Stimulated activated CD8-positive, alpha-beta memory T cell treated with anti-CD3 and anti-CD28 coated beads, Interleukin-12 subunit alpha, Interleukin-12 subunit beta, amount 100 ng/mL, for 1 hour (primary cell): ENCODE results near the gene SPTLC1.
A peak's percentile ranks its signal among the peaks of the same experiment; 100 is the strongest.
"Not testable (repeated sequence)": the region's sequence is repeated elsewhere in the genome, so short reads cannot be mapped to it uniquely, and the experiment has no call there.

ENCODE experiments used
- DNase-seq: peaks from one replicate; pipeline ENCODE4 v3.0.0-alpha.2; 2020; ENCODE audit warnings: low read depth

SPTLC1 gene

GRCh38 chr9:92140074-92140753 is 25.0 kb upstream of the SPTLC1 start:
- DNase-seq: peak; percentile 40

GRCh38 chr9:92138960-92139540 is 23.8 kb upstream of the SPTLC1 start:
- DNase-seq: not testable (repeated sequence)

- DNase-seq: peak; percentile 53
These were observed 23.1 kb upstream of the SPTLC1 start for GRCh38 chr9:92138157-92138959.

DNA sequence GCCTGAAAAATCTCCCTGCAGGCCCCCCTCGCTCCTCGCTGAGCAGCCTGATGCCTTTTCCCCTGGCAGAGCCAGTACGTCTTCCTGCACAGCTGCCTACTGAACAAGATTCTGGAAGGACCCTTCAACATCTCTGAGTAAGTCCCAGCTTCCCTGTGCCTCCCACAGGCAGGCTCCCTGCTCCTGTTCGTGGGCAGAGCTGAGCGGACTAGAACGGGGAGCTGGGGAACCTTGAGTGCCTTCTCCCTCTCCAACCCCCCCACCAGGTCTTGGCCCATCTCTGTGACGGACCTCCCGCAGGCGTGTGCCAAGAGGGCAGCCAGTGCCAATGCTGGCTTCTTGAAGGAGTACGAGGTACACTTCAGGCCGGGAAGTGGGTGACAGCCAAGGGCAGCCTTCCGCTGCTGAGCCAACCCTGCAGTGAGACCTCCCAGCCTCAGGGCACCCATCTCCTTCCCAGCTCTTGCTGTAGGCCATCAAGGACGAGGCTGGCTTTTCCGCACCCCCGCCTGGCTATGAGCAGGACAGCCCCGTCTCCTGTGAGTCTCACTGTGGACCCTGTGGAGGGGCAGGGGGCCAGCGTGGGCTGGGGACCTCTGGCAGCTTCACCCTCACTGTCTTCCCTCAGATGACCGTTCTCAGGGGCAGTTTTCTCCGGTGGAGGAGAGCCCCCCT is 21.1 kb upstream of the SPTLC1 start:
- DNase-seq: no peak

- no peak for DNase-seq
These were observed 20.4 kb upstream of the SPTLC1 start for GRCh38 chr9:92135576-92135975.

GRCh38 chr9:92133949-92134604 is 18.9 kb upstream of the SPTLC1 start:
- DNase-seq: peak; percentile 50

DNA sequence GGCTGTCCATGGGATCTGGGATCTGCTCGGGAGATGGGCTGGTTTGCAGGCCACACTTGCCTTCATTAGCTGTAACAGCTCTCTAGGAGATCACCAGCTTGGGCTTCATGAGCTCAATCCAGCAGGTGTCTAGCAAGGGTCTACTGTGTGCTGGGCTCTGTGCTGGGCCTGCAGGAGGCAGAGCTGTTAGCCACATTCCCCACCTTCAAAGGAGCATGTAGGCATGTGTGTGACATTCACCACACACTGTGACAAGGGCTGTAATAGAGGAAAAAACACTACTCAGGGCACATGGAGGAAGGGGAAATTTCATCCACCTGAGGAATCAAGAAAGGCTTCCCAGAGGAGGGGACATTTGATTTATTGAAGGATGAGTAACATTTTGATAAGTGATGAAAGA is 17.7 kb upstream of the SPTLC1 start:
- DNase-seq: not testable (repeated sequence)

GRCh38 chr9:92132501-92132900 is 17.3 kb upstream of the SPTLC1 start:
- DNase-seq: no peak

GRCh38 chr9:92122800-92123199 is 7.6 kb upstream of the SPTLC1 start:
- DNase-seq: no peak

DNA sequence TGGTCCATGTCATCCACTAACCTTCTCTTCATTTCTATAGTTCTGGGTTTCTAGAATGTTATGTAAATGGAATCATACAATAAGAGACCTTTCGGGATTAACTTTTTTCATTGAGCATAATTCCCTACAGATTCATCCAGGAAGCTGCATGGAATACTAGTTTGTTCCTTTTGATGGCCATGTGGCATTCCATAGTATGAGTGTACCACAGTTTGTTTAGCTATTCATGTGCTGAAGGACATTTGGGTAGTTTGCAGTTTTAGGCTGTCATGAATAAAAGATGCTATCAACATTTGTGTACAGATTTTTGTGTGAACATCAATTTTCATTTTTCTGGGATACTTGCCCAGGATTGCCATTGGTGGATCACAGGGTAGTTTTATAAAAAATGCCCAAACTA is 6.8 kb upstream of the SPTLC1 start:
- no peak for DNase-seq

DNA sequence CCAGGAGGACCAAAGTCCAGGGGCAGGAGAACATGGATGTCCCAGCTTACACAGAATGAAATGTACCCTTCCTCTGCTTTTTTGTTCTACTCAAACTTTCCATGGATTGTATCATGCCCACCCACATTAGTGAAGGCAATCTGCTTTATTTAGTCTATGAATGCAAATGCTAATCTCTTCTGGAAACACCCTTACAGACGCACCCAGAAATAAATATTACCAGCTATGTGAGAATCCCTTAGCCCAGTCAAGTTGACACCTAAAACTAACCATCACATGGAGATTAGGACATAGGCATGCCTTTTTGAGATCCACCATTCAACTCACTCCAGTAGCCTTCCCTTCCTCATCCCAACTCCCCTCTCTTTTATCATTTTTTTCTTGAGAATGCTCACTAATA is 6.1 kb upstream of the SPTLC1 start:
- no peak for DNase-seq

DNA sequence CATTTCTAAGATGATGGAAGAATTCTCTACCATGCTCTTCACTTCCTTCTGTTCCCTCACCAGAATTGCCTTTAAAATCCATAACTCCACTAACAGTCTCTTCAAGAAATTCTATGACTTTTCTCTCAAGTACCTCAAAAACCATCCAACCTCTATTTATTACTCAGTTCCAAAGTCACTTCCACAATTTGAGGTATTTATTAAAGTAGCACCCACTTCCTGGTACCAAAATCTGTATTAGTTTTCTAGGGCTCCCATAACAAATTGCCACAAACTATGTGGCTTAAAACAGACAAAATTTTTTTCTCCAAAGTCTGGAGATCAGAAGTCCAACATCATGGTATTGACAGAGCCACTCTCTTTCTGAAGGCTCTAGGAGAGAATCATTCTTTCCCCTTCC is 4.9 kb upstream of the SPTLC1 start:
- DNase-seq: no peak

DNA sequence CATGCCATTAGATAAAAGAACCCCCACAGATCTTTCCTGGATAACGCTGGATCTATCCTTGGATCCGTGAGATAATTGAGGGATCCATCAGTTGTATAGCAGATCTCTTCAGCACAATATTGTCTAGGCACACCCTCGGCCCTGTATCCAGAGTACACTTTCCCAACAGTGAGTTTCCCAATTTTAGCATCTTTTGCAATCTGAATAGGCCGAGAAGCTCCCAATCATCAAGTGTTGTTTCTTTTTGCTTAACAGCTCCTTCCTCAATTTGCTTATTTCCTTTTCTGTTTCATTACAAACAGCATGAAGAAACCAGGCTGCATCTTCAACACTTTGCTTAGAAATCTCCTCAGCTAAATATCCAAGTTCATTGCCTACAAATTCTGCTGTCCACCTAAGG is 4.4 kb upstream of the SPTLC1 start:
- no peak for DNase-seq

GRCh38 chr9:92108122-92108521 is 7.1 kb downstream of the SPTLC1 start:
- no peak for DNase-seq

DNA sequence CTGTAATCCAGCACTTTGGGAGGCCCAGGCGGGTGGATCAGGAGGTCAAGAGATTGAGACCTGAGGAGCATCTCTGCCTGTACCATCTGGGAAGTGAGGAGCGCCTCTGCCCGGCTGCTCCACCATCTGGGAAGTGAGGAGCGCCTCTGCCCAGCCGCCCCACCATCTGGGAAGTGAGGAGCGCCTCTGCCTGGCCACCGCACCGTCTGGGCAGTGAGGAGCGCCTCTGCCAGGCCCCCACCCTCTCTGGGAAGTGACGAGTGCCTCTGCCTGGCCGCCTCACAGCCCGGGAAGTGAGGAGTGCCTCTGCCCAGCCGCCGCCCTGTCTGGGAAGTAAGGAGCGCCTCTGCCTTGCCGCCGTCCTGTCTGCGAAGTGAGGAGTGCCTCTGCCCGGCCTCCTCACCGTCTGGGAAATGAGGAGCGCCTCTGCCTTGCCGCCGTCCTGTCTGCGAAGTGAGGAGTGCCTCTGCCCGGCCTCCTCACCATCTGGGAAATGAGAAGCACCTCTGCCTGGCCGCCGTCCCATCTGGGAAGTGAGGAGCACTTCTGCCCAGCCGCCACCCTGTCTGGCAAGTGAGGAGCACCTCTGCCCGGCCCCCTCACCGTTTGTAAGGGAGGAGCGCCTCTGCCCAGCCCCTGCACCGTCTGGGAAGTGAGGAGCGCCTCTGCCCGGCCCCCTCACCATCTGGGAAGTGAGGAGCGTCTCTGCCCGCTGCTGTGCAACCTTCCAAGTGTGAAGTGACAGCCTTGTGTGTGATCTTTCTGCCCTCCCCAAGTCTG is 9.6 kb downstream of the SPTLC1 start:
- not testable (repeated sequence) for DNase-seq

GRCh38 chr9:92103601-92104000 is 11.6 kb downstream of the SPTLC1 start:
- not testable (repeated sequence) for DNase-seq

DNA sequence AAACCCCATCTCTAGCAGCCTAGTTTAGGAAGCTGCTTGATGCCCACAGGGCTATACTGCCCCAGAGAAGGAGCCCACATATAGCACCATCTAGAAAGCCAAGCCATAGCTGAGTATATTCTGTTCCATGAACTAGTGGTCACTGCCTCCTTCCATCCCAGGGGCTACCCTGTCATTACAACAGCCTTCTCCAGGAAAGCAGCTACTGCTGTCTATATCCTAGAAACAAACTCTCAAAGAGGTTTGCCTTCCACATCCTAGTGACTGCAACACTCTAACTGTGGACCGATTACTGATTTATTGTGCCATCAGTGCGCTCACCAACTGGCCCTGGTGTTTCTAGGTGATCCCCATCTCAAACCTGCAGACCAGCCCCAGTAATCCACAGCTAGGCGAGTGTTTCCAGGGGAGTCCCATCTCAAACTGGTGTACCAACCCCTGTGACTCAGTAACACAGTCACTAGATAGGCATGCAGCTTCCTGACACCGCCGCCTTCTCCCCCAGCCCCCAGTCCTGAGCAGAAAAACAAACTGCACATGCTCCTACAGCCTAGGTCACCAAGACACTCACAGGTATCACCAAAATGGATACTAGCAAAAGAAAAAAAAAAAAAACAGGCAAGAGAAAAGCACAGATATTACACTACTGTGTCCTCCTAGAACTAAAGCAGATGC is 14.8 kb downstream of the SPTLC1 start:
- no peak for DNase-seq

GRCh38 chr9:92098638-92099037 is 16.6 kb downstream of the SPTLC1 start:
- no peak for DNase-seq

- no peak for DNase-seq
These were observed 17.2 kb downstream of the SPTLC1 start for GRCh38 chr9:92097997-92098482.

- DNase-seq: no peak
These were observed 20.0 kb downstream of the SPTLC1 start for GRCh38 chr9:92095236-92095635.

DNA sequence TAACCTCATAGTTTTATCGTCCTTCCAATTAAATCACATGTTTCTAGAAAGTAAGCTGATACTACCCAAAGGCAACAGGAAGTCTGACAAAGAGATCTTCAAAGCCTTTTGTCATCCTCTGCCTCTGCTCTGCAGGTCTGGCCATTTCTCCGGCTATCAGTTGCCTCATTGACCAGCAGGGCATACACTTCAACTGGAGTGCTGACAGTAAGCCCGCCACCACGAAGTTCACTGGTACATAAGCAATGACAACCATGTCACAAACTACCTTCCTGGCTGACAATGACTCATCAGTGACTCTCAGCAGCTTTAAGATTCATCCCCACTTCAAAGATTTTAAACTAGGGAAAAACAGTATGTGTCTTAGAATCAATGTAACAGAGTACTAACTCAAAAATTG is 20.6 kb downstream of the SPTLC1 start:
- no peak for DNase-seq
